Measurements from ENCODE around the gene P2RX3.
"Not testable (repeated sequence)": the region's sequence is repeated elsewhere in the genome, so short reads cannot be mapped to it uniquely, and the experiment has no call there.

P2RX3 gene

DNA sequence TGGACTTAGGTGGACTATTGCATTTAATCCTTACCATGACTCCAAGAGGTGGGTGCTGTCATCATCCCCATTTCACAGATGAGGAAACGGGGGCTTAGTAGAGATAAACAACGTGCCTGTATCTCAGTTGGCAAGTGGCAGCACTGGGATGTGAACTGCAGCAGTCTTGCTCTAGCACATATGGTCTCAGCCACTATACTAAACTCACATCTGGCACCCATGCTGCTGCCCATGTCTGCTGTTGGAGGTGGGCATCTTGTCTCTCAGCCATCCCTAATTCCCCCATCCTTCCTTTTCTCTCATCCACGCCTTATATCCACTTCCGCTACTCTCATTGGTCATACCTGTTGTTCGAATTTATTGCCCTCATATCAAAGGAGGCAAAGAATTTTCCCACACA is 39.0 kb downstream of the P2RX3 start:
- DNase-seq, result no peak

DNA sequence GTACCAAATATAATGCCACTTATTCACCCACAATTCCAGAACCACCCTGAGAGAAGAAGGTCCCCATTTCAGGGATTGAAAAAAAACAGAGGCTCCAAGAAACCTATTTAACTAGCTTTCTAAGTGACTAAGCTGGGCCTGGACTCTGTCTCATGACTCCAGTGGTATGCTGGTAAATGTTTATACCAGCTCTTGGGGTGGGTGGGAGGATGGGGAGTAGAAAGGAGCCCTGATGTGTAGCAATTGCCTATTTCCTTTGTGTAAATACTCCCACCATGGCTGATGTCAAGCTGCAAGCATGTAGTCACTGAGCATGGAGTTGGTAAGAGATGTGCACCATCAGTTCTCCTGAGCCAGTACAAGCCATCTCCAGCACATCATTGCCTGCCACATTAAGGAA is 40.0 kb downstream of the P2RX3 start:
- DNase-seq, result no peak

DNA sequence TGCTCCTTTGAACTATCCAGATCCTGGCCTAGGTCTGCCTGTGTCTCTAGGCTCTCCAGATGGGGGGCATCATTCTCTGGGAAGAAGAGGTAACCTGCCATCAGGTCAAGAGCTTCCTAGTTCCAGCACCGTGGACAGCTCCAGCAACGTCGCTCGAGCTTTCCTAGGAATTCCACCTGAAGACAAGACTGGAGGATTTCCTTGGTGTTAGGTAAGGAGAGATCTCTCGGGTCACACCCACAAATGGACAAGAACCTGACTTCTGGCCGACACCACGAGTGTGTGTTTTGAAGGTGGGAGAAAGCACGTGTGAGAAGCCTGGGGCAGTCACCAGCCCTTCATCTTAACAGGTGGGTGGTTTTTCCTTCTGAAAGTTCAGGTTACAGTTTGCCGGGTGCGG is 41.6 kb downstream of the P2RX3 start:
- DNase-seq, result no peak

GRCh38 chr11:57380975-57381374 is 42.8 kb downstream of the P2RX3 start, which contains the start of gene PRG3:
Gene PRG3 (minus strand): TSS chr11:57381150. CDS start chr11:57380708, 442 bp downstream.
- no peak for DNase-seq

DNA sequence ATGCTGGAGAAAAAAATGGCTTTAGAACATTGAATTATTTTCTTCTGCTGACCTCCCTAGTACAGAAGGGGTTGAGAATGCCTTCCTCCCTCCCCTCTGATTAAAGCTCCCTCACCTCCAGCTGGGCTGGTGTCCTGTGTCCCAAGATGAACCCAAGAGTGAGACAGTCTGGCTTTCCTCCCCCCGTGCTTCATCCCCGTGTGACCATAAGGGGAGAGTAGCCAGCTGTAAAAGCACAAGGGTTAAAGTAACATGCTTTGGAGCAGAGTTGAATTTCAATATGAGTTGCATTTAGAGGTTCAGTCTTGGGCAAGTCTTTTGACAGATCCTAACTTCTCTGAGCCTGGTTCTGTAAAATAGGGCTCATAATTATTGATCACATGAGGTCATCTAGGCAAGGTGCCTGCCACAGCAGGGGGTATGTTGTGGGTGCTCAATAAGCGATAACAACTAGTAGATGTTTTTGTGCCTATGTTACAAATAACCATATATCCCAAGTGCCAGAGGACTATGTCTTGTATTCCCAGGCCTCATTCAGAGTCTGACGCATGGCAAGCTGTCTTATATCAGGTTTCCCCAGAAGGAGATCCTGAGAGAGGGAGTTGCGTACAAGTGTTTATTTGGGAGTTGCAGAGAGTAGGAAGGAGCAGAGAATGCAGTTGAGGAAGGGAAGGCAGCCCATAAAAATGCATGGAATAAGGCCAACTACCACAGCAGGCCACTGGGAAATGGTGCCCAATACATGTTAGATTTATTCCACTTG is 48.2 kb downstream of the P2RX3 start:
- DNase-seq, result no peak

DNA sequence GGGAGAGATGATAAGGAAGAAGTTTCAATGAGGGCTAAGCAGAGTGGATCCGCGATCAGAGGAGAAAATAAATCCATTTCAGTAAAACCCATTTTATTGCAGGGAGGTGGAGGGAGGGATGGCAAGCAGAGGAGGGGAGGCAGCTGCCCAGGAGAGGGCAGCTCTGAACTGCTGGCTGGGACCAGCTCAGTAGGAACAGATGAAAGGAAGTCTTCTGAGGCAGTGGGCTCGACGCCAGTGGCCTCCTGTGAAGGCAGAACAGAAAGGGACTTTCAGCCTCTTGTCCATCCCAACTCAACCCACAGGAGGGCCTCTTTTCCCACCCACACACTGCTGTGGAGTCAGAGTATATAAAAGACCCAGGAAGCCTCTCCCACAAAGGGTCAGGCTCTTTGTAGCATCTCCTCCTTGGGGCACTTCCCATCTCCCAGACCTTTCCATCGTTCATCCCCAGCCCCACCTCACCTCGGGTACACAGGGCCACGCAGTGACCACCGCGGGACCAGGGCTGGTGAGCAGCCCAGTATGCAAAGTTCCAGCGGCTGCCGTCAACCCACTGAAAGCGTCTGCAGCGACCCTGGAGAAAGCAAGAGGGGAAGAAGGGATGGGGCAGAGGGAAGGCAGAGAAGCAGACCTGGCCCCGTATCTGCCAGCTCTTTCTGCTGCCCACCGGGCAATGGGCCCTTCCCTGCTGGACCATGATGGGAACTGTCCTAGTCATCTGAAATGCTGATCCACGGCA is 49.3 kb downstream of the P2RX3 start:
- DNase-seq, result no peak

- DNase-seq, result no peak
Observed at GRCh38 chr11:57390535-57390934, 52.4 kb downstream of the P2RX3 start, which contains the start of gene PRG2. Gene PRG2 (minus strand): TSS chr11:57390650. CDS start chr11:57389944, 706 bp downstream.

GRCh38 chr11:57391111-57391510 is 53.0 kb downstream of the P2RX3 start:
- no peak for DNase-seq

DNA sequence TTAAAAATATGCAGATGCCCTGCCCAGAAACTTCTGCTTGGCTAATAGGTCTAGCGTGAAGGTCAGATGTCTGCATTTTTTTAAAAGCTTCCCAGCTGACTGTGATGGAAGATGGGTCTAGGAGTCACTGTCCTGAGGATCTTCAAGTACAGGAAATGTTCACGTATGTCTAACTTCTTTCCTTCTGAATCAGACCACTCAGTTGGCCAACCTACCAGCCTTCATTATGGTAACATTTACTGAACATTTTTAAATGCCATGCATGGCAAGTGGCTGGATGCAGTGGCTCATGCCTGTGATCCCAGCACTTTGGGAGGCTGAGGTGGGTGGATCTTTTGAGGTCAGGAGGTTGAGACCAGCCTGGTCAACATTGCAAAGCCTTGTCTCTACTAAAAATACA is 53.4 kb downstream of the P2RX3 start:
- no peak for DNase-seq

GRCh38 chr11:57392066-57392762 is 54.1 kb downstream of the P2RX3 start:
- DNase-seq, result no peak

DNA sequence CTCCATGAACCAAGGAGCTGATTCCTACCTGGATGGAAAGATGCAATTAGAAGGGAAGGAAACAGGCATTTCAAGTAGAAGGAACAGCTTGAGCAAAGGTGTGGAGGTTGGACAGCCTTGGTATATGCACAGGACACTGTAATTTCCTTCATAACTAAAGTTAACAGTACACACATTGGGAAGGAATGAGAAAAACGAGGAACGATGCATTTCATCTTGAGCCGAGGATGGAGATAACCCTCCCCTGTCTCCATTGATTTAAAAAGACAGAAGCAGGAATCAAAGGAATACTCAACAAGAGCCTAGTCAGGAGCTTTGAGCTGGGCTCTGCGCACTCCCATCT is 54.6 kb downstream of the P2RX3 start:
- DNase-seq, result no peak

- no peak for DNase-seq
Observed at GRCh38 chr11:57394203-57394965, 56.2 kb downstream of the P2RX3 start.

DNA sequence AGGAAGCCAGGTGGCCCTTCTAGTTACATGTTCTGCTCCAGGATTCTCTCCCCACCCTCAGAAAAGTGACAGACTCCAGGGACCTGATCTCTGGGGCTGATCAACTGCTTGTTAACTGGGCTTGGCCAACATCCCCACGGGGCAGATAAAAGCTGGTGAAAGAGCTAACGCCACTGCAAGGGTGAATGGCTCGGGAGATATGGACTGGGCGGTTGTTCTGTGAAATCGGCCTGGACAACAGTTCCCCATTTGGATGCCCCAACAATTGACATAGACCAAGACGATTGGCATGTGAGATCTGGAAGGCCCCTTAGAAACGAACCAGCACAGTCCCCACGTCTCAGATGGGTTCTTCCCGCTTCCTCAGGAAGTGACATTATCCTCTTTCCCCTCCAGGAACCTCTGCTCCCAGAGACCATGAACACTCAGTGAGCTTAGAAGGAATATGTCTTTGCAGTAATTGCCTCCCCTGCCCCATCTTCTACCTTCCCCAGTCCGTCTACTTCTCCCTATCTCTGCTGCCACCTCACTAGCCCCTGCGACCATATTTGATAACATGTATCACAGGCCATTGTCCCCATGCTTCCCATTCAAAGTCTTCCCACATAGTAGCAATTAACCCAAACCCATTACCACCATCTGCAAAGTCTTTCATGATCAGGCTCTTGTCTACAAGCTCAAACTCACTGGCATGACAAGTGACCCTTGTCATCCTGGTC is 57.9 kb downstream of the P2RX3 start:
- no peak for DNase-seq

DNA sequence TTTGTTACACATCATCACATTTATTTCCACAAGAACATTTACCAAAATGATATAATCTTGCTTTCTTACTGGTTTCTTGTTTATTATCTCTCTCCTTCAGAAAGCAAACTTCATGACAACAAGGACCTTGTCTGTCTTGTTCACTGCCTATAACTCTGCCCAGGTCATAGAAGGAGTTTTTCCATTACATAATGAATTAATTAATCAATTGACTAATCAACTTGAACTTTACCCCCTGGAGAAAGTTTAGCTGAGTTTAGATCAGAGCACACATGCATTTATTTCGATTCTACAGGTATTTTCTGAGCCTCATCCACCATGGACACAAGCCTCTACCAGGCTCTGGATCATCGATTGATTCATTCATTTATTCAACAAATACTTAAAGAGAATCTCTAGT is 58.6 kb downstream of the P2RX3 start:
- no peak for DNase-seq

GRCh38 chr11:57397394-57397990 is 59.3 kb downstream of the P2RX3 start:
- no peak for DNase-seq

DNA sequence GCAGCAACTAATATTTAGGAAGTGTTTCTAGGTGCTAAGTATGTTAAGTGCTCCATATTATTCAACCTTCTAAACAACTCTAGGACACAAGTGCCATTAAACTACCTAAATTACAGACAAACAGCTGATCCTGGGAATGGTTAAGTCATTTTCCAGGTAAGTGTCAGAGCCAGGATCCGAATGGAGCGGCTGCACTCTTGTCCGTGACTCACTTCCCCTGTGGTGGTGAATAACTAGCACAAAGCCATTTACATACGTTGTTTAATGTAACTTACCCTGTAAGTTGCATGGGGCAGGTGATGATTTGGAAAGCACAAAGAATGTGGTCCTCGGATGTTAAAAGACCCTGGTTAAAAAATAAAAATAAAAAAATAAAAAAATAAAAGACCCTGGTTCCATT is 61.1 kb downstream of the P2RX3 start:
- no peak for DNase-seq

DNA sequence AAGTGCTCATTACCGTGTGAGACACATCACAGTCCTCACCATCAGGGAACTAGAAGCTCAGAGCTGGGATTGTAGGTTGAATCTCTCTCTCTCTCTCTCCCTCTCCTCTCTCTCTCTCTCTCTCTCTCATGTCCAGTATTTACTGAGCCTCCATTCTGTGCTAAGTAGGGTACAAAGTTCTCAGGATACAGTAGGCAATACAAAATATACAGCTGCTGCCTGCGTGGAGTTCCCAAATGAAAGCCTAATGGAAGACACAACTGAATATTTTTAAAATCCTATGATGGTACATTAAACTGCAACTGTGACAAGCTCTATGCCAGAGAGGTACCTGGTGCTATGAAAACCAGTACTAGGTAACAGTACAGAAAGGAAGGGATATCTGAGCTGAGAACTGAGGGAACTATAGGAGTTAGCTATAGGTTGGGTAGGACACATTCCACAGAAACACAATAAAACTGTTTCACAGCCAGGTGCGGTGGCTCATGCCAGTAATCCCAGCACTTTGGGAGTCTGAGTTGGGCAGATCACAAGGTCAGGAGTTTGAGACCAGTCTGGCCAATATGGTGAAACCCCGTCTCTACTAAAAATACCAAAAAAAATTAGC is 61.9 kb downstream of the P2RX3 start:
- DNase-seq, result no peak

DNA sequence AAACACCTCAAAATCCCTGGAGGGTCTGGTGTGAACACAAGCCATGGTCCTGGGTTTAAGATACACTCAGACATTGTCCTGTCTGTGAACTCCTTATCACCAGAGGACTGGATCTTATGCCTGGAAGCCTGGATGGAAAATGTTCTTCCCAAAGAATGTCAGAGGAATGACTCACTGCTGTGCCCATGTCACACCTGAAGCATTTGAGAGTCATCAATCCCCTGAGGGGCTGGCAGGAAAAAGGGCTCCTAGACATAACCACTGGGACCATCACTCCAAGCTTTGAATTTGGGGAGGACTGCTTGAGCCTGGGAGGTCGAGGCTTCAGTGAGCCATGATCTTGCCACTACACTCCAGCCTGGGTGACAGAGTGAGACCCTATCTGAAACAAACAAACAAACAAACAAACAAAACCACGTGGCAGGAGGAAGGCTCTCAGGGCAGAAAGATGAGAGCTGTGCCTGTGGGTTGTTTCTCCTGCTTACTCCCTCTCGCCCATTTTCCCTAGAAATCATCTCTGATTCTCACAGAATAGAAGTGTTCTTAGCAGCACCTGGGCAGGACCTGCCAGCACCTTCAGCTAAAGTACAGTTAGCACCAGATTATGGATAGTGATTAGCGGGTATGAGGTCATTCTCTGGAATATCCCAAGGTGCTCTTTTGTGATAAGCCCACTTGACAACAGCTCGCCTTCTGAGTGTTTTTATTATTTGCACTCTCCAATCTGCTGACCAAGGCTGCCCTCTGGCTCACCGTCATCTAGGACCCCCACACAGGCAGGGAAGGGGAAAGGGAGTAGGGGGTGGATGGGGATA is 64.2 kb downstream of the P2RX3 start:
- DNase-seq, result no peak

- not testable (repeated sequence) for DNase-seq
Observed at GRCh38 chr11:57403003-57403801, 65.0 kb downstream of the P2RX3 start.

DNA sequence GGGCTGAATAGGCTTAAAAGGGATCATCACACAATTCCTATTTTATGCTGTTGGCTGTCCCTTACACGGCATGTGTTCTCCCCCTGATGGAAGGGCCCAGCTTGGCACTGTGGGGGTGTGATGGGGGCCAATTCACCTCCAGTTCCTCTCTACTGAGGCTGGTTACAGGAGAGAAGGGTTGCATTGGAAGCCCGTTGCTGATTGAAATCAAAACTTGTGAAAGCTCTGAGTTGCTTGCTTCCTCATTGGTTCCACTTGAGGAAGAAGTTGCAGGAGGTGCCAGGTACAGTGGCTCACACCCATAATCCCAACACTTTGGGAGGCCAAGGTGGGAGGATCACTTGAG is 65.6 kb downstream of the P2RX3 start:
- DNase-seq, result no peak

Data from activated CD4-positive, alpha-beta T cell treated with anti-CD3 and anti-CD28 coated beads, Interleukin-2, amount 50 U/mL, for 16 hours (primary cell).